Stimulated activated CD4-positive, alpha-beta T cell treated with anti-CD3 and anti-CD28 coated beads, Interleukin-15, amount 100 ng/mL, for 1 hour (primary cell): ENCODE results near the gene TRAPPC5.

ENCODE experiments used
- DNase-seq, 2 donors: peaks; one replicate each; pipeline ENCODE4 v3.0.0-alpha.2; 2020; ENCODE audit warnings: low read depth in 1 of 2, low spot score in 1 of 2

The TRAPPC5 gene

DNA sequence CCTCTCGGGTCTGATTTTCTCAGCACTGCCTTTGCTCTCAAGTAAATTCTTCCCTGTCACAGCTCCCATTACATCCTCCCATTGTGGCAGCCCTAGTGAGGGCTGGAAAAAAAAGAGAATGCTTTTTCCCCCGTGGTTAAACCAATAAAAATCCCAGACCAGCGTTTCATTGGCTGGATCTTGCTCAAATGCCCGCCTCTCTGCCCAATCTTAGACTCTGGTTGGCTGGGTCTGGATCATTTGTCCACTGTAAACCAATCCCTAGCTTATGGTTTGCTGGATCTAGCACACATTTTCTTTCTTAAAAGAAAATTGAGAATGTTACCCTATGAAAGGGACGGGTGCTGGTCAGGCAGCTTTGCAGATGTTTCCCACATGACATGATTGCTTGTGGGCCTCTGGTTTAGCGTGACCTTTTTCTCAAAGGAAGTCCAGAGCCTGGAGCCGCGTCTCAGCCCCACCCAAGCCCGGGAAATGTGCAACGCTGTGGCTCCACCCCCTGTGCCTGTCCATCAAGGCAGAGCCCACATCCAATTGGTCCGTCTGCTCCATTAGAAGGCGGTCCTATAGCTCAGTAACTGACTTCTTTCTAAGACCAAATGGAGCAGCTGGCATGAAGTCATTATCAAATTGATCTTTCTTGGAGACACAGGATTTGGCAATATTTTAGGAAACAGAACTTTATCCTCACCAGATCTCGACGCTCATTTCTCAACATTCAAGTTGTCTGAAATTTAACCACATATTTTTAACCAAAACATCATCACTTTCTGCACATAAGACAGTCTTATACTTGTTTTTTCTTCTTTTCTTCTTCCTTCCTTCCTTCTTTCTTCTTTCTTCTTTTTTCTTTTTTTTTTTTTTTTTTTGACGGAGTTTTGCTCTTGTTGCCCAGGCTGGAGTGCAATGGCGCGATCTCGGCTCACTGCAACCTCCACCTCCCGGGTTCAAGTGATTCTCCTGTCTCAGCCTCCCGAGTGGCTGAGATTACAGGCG lies 6.3 kb upstream of the TRAPPC5 start:
- no peak for DNase-seq

GRCh38 chr19:7676376-7676775 lies 4.3 kb upstream of the TRAPPC5 start:
- no peak for DNase-seq

GRCh38 chr19:7676854-7677253 lies 3.8 kb upstream of the TRAPPC5 start, which contains the start of gene MCEMP1:
Gene MCEMP1, plus strand, starts transcription at chr19:7677090. Its CDS starts 31 bp downstream, at chr19:7677121.
- DNase-seq, result no peak

DNA sequence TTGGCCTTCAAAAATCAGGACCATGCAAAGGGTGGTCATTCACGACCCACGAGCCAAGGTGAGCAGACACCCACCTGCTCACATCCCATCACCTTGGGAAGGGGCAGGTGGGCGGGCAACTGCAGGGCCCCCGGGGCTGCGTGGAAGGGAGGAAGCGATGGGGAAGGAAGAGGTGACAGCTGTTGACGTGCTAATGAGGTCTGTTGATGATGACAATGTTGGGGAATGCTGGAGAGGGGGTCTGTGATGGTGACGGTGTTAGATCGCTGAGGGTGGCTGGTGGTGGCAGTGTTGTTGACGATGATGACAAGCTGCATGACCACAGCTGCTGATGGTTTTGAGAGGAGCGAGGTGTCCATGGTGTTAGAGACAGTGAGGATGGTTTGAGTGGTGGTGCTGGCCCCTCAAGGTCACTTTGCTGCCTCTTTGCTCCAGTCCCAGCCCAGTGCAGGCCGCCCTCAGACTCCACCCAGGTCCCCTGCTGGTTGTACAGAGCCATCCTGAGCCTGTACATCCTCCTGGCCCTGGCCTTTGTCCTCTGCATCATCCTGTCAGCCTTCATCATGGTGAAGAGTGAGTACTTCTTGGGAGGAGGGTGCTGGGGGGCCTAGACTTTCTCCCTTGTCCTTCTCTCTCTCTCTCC lies 2.8 kb upstream of the TRAPPC5 start:
- DNase-seq, result no peak

- peak; percentile 44 to 48 for DNase-seq
Measured at GRCh38 chr19:7678971-7679751, 1.5 kb upstream of the TRAPPC5 start.

DNA sequence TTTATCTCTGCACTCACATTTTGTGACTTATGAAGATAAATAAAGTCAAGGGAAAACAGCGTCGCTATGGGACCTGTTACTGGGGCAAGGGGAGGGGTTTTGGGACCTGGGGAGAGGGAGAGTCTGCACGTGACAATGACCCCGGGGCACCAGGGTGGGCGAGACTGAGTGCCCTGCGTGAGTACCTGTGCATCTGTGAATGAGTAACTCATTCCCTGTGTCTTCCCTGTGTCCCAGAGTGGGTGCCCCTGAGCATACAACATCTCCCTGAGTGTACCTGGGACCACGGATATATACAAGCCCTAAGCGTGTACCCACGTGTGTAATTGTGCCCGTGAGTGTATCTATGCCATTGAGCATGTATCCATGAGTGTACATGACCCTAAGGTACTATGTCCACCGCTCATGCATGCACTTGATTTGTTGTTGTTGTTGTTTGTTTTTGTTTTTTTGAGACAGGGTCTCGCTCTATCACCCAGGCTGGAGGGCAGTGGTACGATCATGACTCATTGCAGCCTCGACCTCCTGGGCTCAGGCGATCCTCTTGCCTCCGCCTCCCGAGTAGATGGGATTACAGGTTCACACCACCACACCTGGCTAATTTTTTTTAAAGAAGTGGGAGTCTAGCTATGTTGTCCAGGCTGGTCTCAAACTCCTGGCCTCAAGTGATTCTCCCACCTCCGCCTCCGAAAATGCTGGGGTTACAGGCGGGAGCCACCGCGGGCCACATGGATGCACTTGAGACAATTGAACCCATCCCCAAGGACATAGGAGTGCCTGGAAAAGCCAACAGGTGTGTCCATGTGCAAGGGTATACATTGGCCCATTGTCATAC lies 645 bp upstream of the TRAPPC5 start:
- DNase-seq, result no peak

GRCh38 chr19:7681340-7682174 lies 924 bp downstream of the TRAPPC5 start:
- peak; percentile 58 to 62 for DNase-seq

- no peak for DNase-seq
Measured at GRCh38 chr19:7682175-7682855, 1.7 kb downstream of the TRAPPC5 start.

GRCh38 chr19:7685546-7686445 lies 5.2 kb downstream of the TRAPPC5 start:
- no peak for DNase-seq

DNA sequence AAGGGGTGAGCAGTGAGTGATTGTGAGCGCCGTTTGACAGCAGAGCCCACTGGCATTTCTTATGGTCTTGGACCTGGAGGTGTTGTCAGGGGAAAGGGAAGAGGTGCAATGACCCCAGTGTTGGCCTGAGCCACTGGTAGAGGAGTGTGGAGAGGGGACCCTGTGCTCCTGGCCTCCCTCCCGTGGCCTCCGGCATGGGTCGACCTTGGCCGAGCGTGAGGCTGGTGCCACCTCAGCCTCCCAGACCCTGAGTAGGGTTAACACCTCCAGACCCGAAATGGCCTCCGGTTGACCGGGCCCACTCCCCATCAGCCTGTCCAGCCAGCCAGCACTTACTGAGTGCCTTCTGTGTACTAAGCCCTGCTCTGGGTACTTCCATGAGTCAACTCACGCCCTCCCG lies 6.5 kb downstream of the TRAPPC5 start:
- no peak for DNase-seq

GRCh38 chr19:7689165-7689564 lies 8.5 kb downstream of the TRAPPC5 start:
- DNase-seq, result no peak

GRCh38 chr19:7690779-7691258 lies 10.2 kb downstream of the TRAPPC5 start:
- no peak for DNase-seq

GRCh38 chr19:7691497-7691896 lies 10.9 kb downstream of the TRAPPC5 start:
- no peak for DNase-seq

- DNase-seq, result no peak
Measured at GRCh38 chr19:7692417-7693088, 11.9 kb downstream of the TRAPPC5 start.

DNA sequence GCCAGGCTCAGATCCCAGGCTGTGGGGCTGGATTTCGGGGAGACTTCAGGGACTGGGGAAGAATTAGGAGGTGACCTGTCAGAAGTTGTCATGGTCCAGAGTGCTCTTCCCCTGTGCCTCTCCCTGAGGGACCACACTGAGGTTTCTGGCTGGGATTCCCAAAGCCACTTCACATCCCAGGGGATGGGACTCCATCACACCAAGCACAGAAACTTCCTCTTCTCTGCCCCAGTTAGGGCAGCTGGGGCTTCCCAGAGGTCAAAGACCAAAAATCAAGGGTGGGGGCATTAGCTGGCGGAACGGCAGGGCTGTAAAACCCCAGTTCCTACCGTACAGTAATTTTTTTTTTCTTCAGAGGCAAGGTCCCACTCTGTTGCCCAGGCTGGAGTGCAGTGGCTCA lies 13.9 kb downstream of the TRAPPC5 start:
- no peak for DNase-seq

GRCh38 chr19:7697721-7698287 lies 17.2 kb downstream of the TRAPPC5 start:
- no peak for DNase-seq

GRCh38 chr19:7698583-7698982 lies 17.9 kb downstream of the TRAPPC5 start:
- DNase-seq, result no peak
